GM21528 (cell line): ENCODE data around the gene PGLYRP3.
"Not testable (repeated sequence)": the region's sequence is repeated elsewhere in the genome, so short reads cannot be mapped to it uniquely, and the experiment has no call there.

ENCODE experiments used
- ATAC-seq: cut with Tn5 transposase; IDR thresholded peaks from one replicate; pipeline ENCODE4 v1.9.1; 2021; ENCODE audit warnings: mild to moderate bottlenecking, moderate library complexity; ENCODE audit not compliant: unreplicated experiment, low FRiP score

The PGLYRP3 gene

GRCh38 chr1:153349363-153350320 lies 36.9 kb upstream of the PGLYRP3 start:
- no peak for ATAC-seq

DNA sequence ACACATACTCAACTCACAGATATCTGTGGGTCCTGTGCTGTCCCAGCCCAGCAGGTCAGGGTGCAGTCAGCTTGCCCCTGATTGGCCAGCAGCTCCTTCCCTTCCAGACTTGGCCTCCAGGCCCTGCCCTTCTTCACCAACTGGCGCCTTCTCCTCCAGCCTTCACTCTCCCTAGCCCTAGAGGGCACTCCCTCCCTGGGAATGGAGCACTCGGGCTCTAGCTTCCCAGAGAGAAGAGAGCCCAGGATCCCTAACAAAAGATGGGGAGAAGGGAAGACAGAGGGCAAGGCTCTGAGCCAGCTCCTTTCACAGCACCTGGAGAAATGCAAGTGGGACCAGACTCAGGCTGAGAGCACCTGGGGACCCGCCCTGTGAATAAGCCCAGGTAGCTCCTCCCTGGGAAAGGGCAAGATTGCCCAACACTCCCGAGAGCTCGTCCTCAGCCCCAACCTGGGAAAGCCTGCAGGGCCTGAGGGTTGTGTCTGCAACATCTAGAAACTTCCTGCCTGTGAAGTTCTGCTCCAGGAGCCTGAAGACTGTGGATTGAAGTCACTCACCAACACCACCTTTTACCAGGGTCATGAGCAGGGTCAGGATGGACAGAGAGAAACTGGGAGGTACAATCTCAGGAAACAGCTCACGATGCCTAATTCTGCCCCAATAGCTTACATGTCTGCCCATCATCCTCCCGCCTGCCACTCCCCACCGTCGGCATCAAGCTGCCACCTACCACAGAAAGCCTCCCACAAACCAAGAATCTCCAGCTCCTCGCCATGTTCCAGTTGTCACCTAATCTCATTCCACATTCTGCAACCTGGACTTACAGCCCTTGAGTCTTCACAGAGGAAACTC lies 36.0 kb upstream of the PGLYRP3 start, which contains the start of gene PGLYRP4:
TSS of gene PGLYRP4 (minus strand) at position 331 of the 852 bp plus-strand sequence. CDS start 909 bp downstream, outside the sequence.
- ATAC-seq: no peak

DNA sequence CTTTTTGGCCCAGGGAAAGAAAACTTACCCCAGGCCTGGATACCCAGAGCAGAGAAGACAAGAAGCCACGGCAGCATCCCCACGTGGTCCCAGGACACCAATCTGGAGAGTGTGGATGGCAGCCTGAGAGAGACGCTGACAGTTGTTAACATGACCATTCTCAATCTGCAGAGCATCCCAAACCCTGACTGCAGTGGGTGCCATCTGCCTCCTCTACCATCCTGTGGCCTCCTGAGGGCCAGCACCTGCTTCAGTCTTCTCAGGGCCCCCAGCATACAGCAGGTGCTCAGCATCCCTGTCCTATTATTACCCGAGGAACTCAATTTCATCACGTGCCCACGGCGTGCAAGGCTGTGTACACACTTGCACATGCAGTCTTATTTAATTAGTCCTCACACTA lies 35.1 kb upstream of the PGLYRP3 start:
- no peak for ATAC-seq

GRCh38 chr1:153347049-153347448 lies 34.3 kb upstream of the PGLYRP3 start:
- ATAC-seq: not testable (repeated sequence)

DNA sequence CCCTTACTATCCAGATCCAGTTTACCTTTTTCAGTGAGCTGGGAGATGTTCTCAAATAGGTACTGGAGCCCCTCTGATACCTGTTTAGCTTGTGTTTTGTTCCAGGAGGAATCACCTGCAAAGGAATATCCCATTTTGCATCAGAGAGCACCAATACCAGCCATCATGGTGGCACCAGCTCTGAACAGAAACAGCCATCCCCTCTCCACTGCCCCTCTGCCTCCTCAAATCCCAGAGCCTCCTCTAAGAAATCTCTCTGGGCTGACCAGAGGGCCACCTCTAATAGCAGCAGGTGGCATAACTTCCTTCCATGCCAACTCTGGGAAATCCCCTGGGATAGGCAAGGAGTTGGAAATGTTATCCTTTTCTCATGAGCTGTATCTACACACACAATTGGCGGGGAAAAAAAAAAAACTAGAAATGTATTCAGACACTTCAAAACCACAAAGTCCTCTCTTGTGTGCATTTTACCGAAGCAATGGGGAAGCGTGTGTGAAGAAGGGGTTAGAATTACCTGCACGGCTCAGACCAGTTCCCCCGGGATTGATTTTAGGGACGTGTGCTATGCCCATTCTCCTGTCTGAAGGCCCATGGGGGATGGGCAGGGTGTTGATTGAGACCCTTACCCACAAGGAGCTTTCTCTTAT lies 33.4 kb upstream of the PGLYRP3 start:
- ATAC-seq: no peak

GRCh38 chr1:153345187-153346076 lies 32.7 kb upstream of the PGLYRP3 start:
- ATAC-seq: no peak

GRCh38 chr1:153344718-153345025 lies 31.9 kb upstream of the PGLYRP3 start:
- ATAC-seq: no peak

DNA sequence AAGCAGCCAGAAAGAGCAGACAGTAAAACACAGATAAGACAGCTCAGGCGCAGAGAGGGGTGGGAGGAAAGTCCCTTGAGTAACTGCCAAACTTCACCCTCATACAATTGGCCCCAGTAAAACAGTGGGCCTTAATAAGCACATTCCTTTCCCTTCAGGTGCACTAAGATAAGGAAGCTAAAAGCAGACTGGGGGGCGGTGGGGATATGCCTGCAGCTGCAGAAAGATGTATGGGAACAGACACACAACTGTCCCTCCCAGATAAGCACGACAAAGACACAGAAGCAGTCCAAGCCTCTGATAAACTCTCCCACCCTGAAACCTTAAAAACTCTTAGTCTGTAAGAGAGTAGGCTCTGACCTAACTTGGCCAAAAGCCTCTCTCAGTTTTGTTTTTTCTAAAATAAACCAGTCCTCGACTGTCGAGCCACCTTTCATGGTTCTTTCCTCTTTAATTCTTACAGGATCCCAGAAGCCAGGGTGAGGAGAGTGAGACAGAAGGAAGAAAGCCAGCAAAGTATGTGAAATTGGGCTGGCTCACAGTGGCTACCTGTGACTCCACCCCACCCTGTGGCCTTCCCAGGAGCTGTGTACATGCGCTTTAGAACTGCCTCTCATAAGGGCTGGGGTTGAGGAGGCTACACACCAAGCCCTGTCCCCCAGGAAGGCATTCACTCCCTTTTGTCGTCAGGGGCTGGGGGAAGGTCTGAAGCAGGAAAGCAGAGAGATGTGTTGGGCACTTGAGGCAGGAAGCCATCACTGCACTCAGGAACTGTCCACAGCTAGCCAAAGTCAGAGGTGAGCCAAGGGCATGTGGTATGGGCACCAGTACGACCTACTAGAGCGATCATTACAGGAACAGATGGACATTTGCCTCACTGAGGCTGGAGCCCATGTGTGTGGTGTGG lies 31.3 kb upstream of the PGLYRP3 start:
- no peak for ATAC-seq

- ATAC-seq: no peak
Measured at GRCh38 chr1:153343040-153343681, 30.4 kb upstream of the PGLYRP3 start.

- no peak for ATAC-seq
Measured at GRCh38 chr1:153342178-153342577, 29.4 kb upstream of the PGLYRP3 start.

GRCh38 chr1:153341431-153341934 lies 28.7 kb upstream of the PGLYRP3 start:
- ATAC-seq: no peak

DNA sequence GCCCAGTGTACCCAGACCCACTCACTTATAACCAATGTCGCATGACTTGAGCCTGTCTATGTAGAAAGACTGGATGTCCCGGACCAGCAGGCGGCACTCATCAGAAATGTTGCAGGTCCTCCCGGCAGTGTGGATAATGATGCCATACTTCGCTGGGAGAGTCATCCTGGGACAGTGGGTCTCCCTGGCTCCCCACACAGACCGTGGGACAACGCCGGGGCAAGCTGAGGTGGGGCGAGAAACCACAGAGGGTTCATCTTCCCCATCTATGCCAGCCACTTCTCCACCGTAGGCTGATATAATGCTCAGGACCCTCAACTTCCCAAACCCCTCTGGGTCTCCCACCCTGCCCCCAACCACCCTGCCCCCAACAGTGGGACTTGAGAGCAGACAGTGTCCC lies 27.6 kb upstream of the PGLYRP3 start:
- ATAC-seq: no peak

GRCh38 chr1:153339802-153340201 lies 27.1 kb upstream of the PGLYRP3 start:
- ATAC-seq: no peak

DNA sequence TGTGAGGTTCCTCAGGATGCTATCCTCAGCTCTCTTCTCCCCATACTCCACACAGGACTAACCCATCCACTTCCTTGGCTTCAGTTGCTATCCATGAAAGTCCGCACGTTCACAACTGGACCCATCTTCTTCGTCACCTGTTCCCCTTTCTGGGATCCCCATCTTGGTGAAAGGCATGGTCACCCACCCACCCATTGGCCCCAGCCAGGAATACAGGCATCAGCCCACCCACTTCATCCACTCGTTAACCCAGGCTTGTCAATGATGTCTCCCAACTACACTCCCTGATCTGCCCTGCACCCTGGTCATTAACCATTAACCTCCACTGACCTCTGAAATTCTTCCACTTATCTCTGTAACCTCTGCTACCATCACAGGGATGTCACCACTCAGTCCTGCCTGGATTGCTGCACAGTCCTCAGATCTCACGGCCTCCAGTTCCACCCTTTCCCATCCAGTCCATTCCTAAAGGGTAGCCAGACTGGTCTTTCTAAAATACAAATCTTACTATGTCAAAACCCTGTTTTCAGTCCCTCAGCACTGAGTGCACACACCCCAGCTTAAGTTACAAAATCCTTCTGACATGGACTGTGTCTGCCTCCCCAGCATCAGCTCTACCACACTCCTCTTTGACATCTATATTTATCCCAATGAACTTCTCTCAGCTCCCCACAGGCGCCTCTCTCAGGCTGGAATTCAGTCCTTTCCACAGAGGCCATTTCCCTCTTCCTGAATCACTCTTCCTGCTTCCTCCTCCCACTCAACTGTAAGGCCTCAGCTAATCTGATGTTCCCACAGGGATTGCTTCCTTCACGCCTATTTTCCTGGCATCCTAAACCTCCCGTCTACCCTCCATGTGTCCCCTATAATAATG lies 25.5 kb upstream of the PGLYRP3 start:
- no peak for ATAC-seq

GRCh38 chr1:153336650-153337049 lies 23.9 kb upstream of the PGLYRP3 start:
- no peak for ATAC-seq

GRCh38 chr1:153333902-153334301 lies 21.1 kb upstream of the PGLYRP3 start:
- no peak for ATAC-seq

- no peak for ATAC-seq
Measured at GRCh38 chr1:153324912-153325311, 12.2 kb upstream of the PGLYRP3 start.
